Bronchial epithelial cell (primary cell): ENCODE measurements around the gene ANKRD33B. TPM values are rescaled to one million over a fixed set of nuclear protein-coding genes. Genes with fewer than 3 reads are reported as not detected.

Experiments
- DNase-seq: peaks from one replicate; pipeline ENCODE4 v3.0.0-alpha.2; 2010; ENCODE audit warnings: low read depth
- FAIRE-seq: peaks from 2 replicates; lab custom pipeline; 2011; peaks lifted over from hg19 to GRCh38; lab: Jason Lieb, UNC
- H3K27me3 ChIP-seq: 2 replicates; pipeline ENCODE4 v1.5.1; 2011; ENCODE audit warnings: low read length; ENCODE audit not compliant: control insufficient read depth, insufficient read depth
- H3K36me3 ChIP-seq: 2 replicates; pipeline ENCODE4 v1.5.1; 2011; ENCODE audit warnings: low read length; ENCODE audit not compliant: control insufficient read depth, insufficient read depth
- H3K4me3 ChIP-seq: 2 replicates; pipeline ENCODE4 v1.5.1; 2011; ENCODE audit warnings: mild to moderate bottlenecking, low read depth, low read length, control low read depth
- CTCF ChIP-seq: IDR thresholded peaks from 2 replicates; pipeline ENCODE4 v1.5.1; 2011; ENCODE audit warnings: mild to moderate bottlenecking, moderate library complexity, low read length, control low read depth, inconsistent platforms; ENCODE audit not compliant: insufficient read depth, severe bottlenecking
- total RNA-seq: library from RNA; depleted of rRNA; stranded (reverse); fragments of >200 nt; gene quantifications from 2 replicates; pipeline ENCODE4 v1.2.1, GENCODE V29; 2014

The ANKRD33B gene
- total RNA-seq, 1 donor from 2014 or later, result under 0.01 TPM

- Histone ChIP-seq H3K4me3 (no peak overlapping the region), H3K36me3 (no peaks in the 10 kb centered on the region), H3K27me3 (no peaks in the 10 kb centered on the region)
- no peak for FAIRE-seq
- DNase-seq, result no peak
- TF ChIP-seq CTCF, result no peak
Observed at GRCh38 chr5:10660135-10660534, 96.3 kb downstream of the ANKRD33B start.

GRCh38 chr5:10660720-10661387 is 97.0 kb downstream of the ANKRD33B start:
- Histone ChIP-seq H3K4me3 (no peak overlapping the region), H3K36me3 (no peaks in the 10 kb centered on the region), H3K27me3 (no peaks in the 10 kb centered on the region)
- TF ChIP-seq CTCF, result no peak
- no peak for DNase-seq
- FAIRE-seq, result no peak

- no peaks in the 10 kb centered on the region for H3K36me3 ChIP-seq
- TF ChIP-seq CTCF, result no peak
- no peak for FAIRE-seq
Observed at GRCh38 chr5:10661401-10661800, 97.5 kb downstream of the ANKRD33B start.

GRCh38 chr5:10662083-10662482 is 98.2 kb downstream of the ANKRD33B start:
- TF ChIP-seq CTCF, result no peak
- Histone ChIP-seq H3K27me3 (no peaks in the 10 kb centered on the region), H3K4me3 (no peak overlapping the region), H3K36me3 (no peaks in the 10 kb centered on the region)
- DNase-seq, result no peak
- FAIRE-seq, result no peak

More at GRCh38 chr5:10661401-10661800, 97.5 kb downstream of the ANKRD33B start:
- no peak overlapping the region for H3K4me3 ChIP-seq
- DNase-seq, result no peak
- H3K27me3 ChIP-seq, result no peaks in the 10 kb centered on the region

GRCh38 chr5:10662661-10663488 is 99.0 kb downstream of the ANKRD33B start:
- DNase-seq (no peak), FAIRE-seq (no peak)
- TF ChIP-seq CTCF, result no peak
- Histone ChIP-seq H3K27me3 (no peaks in the 10 kb centered on the region), H3K4me3 (no peak overlapping the region), H3K36me3 (no peaks in the 10 kb centered on the region)
